Measurements from ENCODE around the gene CPNE9. TPM values are rescaled to one million over a fixed set of nuclear protein-coding genes. Genes with fewer than 3 reads are reported as not detected.

CPNE9 gene
- total RNA-seq, 1 experiment from 2014 or later, result not detected

DNA sequence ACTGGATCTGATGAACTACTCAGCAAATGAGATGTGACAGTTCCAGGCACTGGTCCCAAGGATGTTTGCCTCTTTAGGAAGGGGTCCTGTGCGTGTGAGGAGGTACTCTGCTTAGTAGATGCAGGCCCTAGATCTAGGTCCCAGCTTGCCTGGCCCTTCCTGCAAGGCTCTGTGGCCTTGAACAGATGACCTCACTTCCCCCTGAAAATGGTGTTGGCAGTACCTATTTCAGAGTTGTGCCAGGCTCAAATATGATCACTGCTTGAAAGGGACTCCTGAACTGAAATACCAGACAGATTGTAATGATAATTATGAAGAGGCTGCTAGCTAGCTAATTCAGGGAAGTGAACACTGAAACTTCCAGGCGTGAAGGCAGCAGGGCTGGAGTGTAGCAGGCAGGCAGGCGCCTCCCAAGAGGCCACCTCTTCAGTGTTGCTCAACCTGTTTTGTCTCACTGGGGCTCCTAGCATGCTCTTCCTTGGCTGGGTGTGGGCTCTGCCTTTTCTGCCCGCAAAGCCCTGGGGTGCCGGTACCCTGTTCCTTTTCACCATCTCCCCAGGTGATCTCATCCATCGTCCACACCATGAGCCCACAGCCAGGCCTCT, 24.1 kb upstream of the CPNE9 start:
- Histone ChIP-seq H3K27ac (no peak overlapping the region), H3K9me3 (replicated peaks) (no peaks in the 10 kb centered on the region), H3K4me1 (replicated peaks) (peaks cover 7% of the 10 kb centered on the region), H3K27me3 (replicated peaks) (no peaks in the 10 kb centered on the region), H3K36me3 (peaks cover 60% of the 10 kb centered on the region), H3K4me3 (no peak overlapping the region)
- no peak for DNase-seq (ENCODE audit: low read depth in 1 of 2, low spot score in 2 of 2)

DNA sequence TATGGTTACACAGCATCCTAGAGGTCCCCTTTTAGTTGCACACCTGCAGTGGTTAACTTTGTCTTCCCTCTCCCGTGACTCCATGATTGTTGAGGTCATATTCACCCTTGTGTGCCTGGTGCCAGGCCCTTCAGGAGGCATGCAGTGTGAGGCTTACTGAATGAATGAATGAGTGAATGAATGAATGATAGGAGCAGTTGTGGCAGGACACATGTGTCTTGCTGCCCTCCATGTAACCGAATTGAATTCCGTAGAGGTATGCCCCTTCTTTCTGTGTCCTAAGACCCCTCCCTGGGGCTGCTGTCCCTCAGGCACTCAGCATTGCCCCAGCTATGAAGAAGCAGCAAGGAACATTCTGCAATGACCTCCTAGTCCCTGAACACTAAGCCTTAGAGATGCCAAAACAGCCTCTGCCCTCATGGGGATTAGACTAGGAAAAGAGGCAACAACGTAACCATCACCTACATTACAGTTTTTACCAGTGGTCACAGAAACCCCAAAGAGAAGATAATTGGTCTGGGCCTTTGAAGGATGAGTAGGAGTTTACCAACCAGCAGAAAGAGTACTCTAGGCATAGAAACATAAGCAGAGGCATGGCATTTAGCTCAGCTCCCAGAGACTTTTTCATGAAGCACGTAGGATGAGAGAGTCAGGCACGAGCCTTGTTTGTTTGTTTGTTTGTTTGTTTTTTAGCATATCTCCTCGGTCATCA, 22.5 kb upstream of the CPNE9 start:
- H3K27ac ChIP-seq, result no peak overlapping the region
- no peaks in the 10 kb centered on the region for H3K9me3 ChIP-seq (replicated peaks)
- H3K27me3 ChIP-seq (replicated peaks), result no peaks in the 10 kb centered on the region
- DNase-seq (ENCODE audit: low read depth in 1 of 2, low spot score in 2 of 2), result no peak
- H3K4me3 ChIP-seq, result no peak overlapping the region
- peaks cover 54% of the 10 kb centered on the region for H3K36me3 ChIP-seq
- H3K4me1 ChIP-seq (replicated peaks), result peaks cover 7% of the 10 kb centered on the region

- Histone ChIP-seq H3K4me1 (replicated peaks) (peaks cover 5% of the 10 kb centered on the region), H3K4me3 (no peak overlapping the region), H3K27me3 (replicated peaks) (no peaks in the 10 kb centered on the region), H3K9me3 (replicated peaks) (no peaks in the 10 kb centered on the region), H3K36me3 (peaks cover 54% of the 10 kb centered on the region), H3K27ac (no peak overlapping the region)
- no peak for DNase-seq (ENCODE audit: low read depth in 1 of 2, low spot score in 2 of 2)
These were observed 21.9 kb upstream of the CPNE9 start for GRCh38 chr3:9681723-9682081.

GRCh38 chr3:9682096-9682495, 21.5 kb upstream of the CPNE9 start:
- Histone ChIP-seq H3K4me1 (replicated peaks) (peaks cover under 1% of the 10 kb centered on the region), H3K27ac (no peak overlapping the region), H3K4me3 (no peak overlapping the region), H3K9me3 (replicated peaks) (no peaks in the 10 kb centered on the region), H3K27me3 (replicated peaks) (no peaks in the 10 kb centered on the region), H3K36me3 (peaks cover 50% of the 10 kb centered on the region)
- DNase-seq (ENCODE audit: low read depth in 1 of 2, low spot score in 2 of 2), result no peak

- H3K9me3 ChIP-seq (replicated peaks), result no peaks in the 10 kb centered on the region
- DNase-seq (ENCODE audit: low read depth in 1 of 2, low spot score in 2 of 2), result no peak
- H3K36me3 ChIP-seq, result peaks cover 41% of the 10 kb centered on the region
- H3K27ac ChIP-seq, result no peak overlapping the region
- H3K4me3 ChIP-seq, result no peak overlapping the region
- H3K4me1 ChIP-seq (replicated peaks), result no peaks in the 10 kb centered on the region
- no peaks in the 10 kb centered on the region for H3K27me3 ChIP-seq (replicated peaks)
These were observed 20.2 kb upstream of the CPNE9 start for GRCh38 chr3:9683426-9683825.

DNA sequence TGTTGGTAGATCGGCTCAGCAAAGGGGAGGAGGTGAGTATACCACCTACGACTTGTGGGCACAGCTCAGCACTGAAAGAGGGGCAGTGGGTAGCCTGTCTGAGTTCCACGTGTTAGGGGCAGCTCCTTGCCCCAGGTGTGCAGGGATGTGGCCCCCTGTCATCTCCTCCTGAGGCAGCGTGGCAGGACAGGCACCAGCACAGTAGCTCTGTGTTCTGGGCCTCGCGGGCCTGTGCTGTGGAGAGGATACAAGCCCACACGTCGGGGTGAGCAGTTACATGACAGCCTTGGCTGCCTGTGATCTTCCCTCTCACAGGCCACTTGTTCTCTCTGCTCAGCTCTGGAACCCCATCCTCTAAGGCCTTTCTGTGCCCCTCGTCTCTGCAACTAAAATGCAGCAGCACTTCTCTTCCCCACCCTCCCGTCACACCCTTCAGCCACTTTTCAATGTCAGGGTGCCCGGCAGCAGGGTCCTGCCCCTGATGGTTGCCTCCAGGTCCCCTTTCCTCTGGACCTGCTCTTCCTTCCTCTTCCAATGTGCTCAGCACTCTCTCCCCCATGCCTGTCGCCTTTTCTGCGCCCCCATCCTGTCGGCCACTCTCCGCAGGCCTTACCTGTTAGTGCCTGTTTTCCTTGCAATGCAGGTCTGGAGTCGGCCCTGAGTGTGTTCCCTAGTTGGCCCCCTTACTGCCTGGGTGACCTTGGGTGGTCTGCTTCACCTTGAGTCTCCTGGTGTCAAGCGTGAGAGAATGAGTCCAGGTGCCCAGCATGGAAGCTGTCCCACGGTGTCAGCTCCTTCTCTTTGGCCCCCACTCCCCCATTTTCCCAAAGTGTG, 18.2 kb upstream of the CPNE9 start:
- H3K27ac ChIP-seq, result no peak overlapping the region
- H3K4me1 ChIP-seq (replicated peaks), result no peaks in the 10 kb centered on the region
- H3K9me3 ChIP-seq (replicated peaks), result no peaks in the 10 kb centered on the region
- no peaks in the 10 kb centered on the region for H3K27me3 ChIP-seq (replicated peaks)
- no peak overlapping the region for H3K4me3 ChIP-seq
- peaks cover 34% of the 10 kb centered on the region for H3K36me3 ChIP-seq
- no peak for DNase-seq (ENCODE audit: low read depth in 1 of 2, low spot score in 2 of 2)

DNA sequence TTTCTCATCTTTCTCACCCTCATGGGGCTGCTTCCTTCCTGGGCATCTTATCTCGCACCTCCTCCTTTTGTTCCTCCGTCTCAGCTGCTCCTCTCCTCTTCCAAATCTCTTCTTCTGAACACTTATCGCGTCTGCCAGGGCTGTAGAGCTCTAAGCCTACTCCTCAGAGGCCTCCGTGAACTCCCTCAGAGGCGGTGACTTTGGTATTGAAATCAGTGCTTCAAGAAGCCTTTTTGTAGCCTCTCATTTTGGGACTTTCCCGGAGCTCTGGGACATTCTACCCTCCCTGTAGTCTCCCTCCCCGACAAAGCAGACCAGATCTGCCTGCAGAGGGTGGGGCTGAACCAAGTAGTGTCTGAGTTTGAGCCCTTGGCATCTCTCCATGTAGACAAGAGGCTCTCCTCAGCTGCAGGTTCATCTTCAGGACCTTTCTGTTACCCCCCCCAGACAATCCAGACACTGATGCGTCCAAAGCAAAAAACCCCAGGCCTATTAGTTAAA, 17.5 kb upstream of the CPNE9 start:
- no peak for DNase-seq (ENCODE audit: low read depth in 1 of 2, low spot score in 2 of 2)
- no peak overlapping the region for H3K4me3 ChIP-seq
- H3K36me3 ChIP-seq, result peaks cover 32% of the 10 kb centered on the region

DNA sequence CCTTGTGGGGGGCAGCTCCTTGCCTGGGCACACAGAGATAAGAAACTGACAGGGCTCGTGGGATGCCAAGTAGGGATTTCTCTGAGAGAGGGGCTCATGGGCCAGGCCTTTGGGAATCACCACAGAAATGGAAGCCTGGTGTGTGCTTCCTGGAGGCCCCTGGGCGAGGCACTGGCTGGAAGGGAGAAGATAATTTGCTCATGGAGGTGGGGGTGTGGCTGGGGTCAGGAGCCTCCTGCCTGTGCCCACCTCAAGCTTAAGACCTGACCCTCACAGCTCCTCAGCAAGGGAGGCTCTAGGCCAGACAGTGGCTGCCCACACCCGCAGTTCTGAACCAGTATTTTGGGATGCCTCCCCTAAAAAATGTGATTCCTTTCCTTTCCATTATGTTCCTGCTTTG, 16.9 kb upstream of the CPNE9 start:
- peaks cover 28% of the 10 kb centered on the region for H3K36me3 ChIP-seq
- no peak for DNase-seq (ENCODE audit: low read depth in 1 of 2, low spot score in 2 of 2)
- no peaks in the 10 kb centered on the region for H3K9me3 ChIP-seq (replicated peaks)
- H3K4me3 ChIP-seq, result no peak overlapping the region
- H3K27ac ChIP-seq, result no peak overlapping the region
- no peaks in the 10 kb centered on the region for H3K27me3 ChIP-seq (replicated peaks)
- no peaks in the 10 kb centered on the region for H3K4me1 ChIP-seq (replicated peaks)

More for the DNA sequence above, 17.5 kb upstream of the CPNE9 start:
- H3K27ac ChIP-seq, result no peak overlapping the region
- no peaks in the 10 kb centered on the region for H3K4me1 ChIP-seq (replicated peaks)
- H3K9me3 ChIP-seq (replicated peaks), result no peaks in the 10 kb centered on the region
- H3K27me3 ChIP-seq (replicated peaks), result no peaks in the 10 kb centered on the region

GRCh38 chr3:9687514-9687913, 16.1 kb upstream of the CPNE9 start:
- no peak for DNase-seq (ENCODE audit: low read depth in 1 of 2, low spot score in 2 of 2)
- Histone ChIP-seq H3K4me1 (replicated peaks) (no peaks in the 10 kb centered on the region), H3K27me3 (replicated peaks) (no peaks in the 10 kb centered on the region), H3K9me3 (replicated peaks) (no peaks in the 10 kb centered on the region), H3K27ac (no peak overlapping the region), H3K36me3 (peaks cover 25% of the 10 kb centered on the region), H3K4me3 (no peak overlapping the region)

GRCh38 chr3:9688961-9689360, 14.7 kb upstream of the CPNE9 start:
- no peaks in the 10 kb centered on the region for H3K27me3 ChIP-seq (replicated peaks)
- no peak overlapping the region for H3K4me3 ChIP-seq
- no peak for DNase-seq (ENCODE audit: low read depth in 1 of 2, low spot score in 2 of 2)
- H3K9me3 ChIP-seq (replicated peaks), result no peaks in the 10 kb centered on the region
- no peaks in the 10 kb centered on the region for H3K4me1 ChIP-seq (replicated peaks)
- H3K36me3 ChIP-seq, result peaks cover 32% of the 10 kb centered on the region
- no peak overlapping the region for H3K27ac ChIP-seq

DNA sequence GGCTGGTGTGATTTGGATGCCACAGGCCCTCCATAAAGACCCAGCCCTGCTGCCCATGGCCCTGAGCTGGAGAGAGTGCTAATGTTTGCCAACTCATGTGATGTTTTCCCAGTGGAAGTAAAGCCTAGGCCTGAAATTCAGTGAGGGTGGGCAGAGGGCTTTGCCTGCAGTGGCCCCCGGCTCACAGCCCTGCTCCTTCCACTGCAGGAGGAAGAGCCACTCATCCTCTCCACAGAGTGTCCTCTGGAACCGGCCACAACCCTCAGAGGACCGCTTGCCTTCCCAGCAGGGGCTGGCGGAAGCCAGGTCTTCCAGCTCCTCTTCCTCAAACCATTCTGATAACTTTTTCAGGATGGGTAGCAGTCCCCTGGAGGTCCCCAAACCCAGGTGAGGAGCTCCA, 13.9 kb upstream of the CPNE9 start:
- DNase-seq (ENCODE audit: low read depth in 1 of 2, low spot score in 2 of 2), result no peak
- no peak overlapping the region for H3K4me3 ChIP-seq
- H3K27me3 ChIP-seq (replicated peaks), result no peaks in the 10 kb centered on the region
- H3K36me3 ChIP-seq, result peaks cover 29% of the 10 kb centered on the region
- no peaks in the 10 kb centered on the region for H3K9me3 ChIP-seq (replicated peaks)
- no peak overlapping the region for H3K27ac ChIP-seq
- no peaks in the 10 kb centered on the region for H3K4me1 ChIP-seq (replicated peaks)

DNA sequence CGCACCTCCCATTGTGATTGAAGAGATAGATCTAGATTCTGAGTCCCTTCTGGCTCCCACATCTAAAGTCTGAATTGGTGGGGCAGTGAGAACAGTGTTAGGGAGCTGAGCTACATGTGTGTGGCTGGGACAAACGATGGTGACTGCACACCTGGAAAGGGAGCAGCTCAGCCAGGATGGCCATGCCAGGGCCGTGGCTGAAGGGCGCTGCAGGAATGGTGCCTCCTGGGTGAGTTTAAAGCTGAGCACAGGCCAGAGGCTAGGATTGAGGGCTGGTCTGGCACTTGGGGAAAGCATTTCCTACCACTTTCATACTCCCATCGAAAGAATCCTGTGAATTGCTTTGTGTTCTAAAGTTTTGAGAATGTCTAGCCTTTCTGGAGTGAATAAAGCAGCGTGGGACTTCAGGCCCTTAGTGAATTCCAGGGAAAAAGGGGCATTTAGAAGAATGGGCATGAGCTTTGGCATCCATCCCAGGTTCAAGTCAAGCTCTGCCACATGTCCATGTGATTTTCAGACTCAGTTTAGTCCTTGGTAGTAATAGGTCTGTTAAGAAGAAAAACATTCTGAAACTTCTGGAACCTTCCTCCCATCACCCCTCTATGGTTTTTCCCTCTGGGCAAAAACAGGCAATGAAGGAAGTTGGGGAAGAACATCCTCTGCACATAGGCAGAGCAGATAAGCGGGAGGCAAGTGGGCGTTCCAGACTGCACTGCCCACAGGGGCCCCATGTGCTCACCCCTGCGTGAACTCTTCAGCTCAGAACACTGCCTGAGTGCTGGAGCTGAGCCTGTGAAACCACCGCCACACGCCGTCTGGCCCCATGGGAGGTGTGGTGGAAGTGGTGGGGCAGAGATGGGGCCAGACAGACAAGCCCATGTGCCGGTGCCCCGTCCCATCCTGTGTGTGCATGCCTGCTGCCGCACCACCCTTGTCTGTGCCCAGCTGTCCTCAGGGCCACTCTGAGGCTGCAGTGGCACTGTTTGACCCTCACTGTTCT, 12.9 kb upstream of the CPNE9 start:
- no peak for DNase-seq (ENCODE audit: low read depth in 1 of 2, low spot score in 2 of 2)
- Histone ChIP-seq H3K27ac (no peak overlapping the region), H3K4me1 (replicated peaks) (no peaks in the 10 kb centered on the region), H3K36me3 (peaks cover 30% of the 10 kb centered on the region), H3K9me3 (replicated peaks) (no peaks in the 10 kb centered on the region), H3K27me3 (replicated peaks) (no peaks in the 10 kb centered on the region), H3K4me3 (no peak overlapping the region)

DNA sequence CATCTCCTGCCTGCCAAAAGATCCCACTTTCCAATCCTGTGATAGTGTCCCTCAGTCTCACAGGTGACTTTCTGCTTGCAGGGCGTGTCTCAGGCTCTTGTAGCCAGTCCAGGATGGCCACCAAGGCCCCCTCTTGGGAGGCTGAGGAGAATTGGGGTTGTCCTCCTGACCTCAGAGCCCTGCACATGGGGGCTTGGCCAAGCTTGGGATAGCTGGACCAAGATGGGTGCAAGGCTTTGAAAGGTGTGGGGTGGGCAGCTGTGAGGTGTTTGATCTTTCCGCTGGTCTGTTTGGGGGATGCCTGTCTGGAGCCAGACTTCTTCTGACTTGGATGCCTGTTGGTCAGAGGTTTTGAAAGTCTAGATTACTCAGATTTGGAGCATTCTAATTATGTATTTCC, 12.0 kb upstream of the CPNE9 start:
- DNase-seq (ENCODE audit: low read depth in 1 of 2, low spot score in 2 of 2), result no peak
- Histone ChIP-seq H3K9me3 (replicated peaks) (no peaks in the 10 kb centered on the region), H3K36me3 (peaks cover 30% of the 10 kb centered on the region), H3K4me1 (replicated peaks) (no peaks in the 10 kb centered on the region), H3K4me3 (no peak overlapping the region), H3K27me3 (replicated peaks) (no peaks in the 10 kb centered on the region), H3K27ac (no peak overlapping the region)

All from SJSA1 (cell line).